Esophagus (tissue), 2 donors: ENCODE data around the gene ZER1. TPM values are rescaled to one million over a fixed set of nuclear protein-coding genes. Genes with fewer than 3 reads are reported as not detected.

ENCODE experiments used
- H3K27ac ChIP-seq, 2 donors: one replicate each; pipeline ENCODE4 v1.5.1; 2013; ENCODE audit warnings: low read depth in 2 of 2, mild to moderate bottlenecking in 2 of 2, inconsistent platforms in 1 of 2, low read length in 1 of 2, moderate library complexity in 1 of 2
- H3K27me3 ChIP-seq, 2 donors: one replicate each; pipeline ENCODE4 v1.6.1; 2013; ENCODE audit warnings: low read length in 2 of 2, control low read depth in 1 of 2, mild to moderate bottlenecking in 1 of 2; ENCODE audit not compliant: insufficient read depth in 2 of 2, control insufficient read depth in 1 of 2
- H3K36me3 ChIP-seq, 2 donors: one replicate each; pipeline ENCODE4 v1.6.1; 2013; ENCODE audit warnings: low read length in 1 of 2; ENCODE audit not compliant: control insufficient read depth in 2 of 2, insufficient read depth in 2 of 2
- H3K4me1 ChIP-seq, 2 donors: one replicate each; pipeline ENCODE4 v1.6.1; 2013; ENCODE audit warnings: low read length in 1 of 2; ENCODE audit not compliant: control insufficient read depth in 2 of 2, insufficient read depth in 2 of 2
- H3K4me3 ChIP-seq, 2 donors: one replicate each; pipeline ENCODE4 v1.5.1; 2013; ENCODE audit warnings: low read length in 2 of 2, mild to moderate bottlenecking in 2 of 2, low read depth in 1 of 2, moderate library complexity in 1 of 2
- H3K9me3 ChIP-seq, 2 donors: one replicate each; pipeline ENCODE4 v1.6.1; 2013; ENCODE audit warnings: mild to moderate bottlenecking in 2 of 2, low read depth in 1 of 2, low read length in 1 of 2, moderate library complexity in 1 of 2; ENCODE audit not compliant: control insufficient read depth in 2 of 2, insufficient read depth in 1 of 2
- whole genome bisulfite sequencing, 2 donors: extraction: QIAGEN DNeasy Blood & Tissue Kit; methylation state at CpG; one replicate each; pipeline ENCODE4 v1.1.7; 2013; 5-methylcytosine and 5-hydroxymethylcytosine counted together
- polyA plus RNA-seq, 2 donors: library from polyadenylated mRNA; stranded (reverse); fragments of 200-250 nt; gene quantifications; one replicate each; pipeline ENCODE4 v1.2.3, GENCODE V29; 2013
- donor health status: healthy with polysubstance abuse.
- donor health status: Bipolar disorder and iron deficiency.

Gene ZER1
- polyA plus RNA-seq, 2 donors: 15.1 to 16.8 TPM

DNA sequence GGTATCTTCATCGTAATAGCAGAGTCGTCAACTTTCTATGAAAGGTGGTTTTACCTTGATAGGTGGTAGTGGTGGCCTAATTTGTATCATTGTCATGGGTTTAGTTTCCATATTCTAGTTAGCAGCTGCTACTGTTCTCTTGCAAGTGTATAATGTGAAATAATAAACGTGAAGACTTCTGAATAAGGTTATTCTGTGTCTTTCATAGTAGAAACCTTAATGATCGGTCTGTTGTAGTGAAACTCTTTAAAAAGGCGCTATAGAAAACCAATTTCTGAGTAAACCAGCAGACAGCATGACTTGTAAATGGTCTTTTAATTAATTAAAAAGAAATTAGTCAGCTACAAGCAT lies 81.1 kb downstream of the ZER1 start:
- Histone ChIP-seq H3K27ac (peak overlapping the region; percentile 80 to 99), H3K4me3 (peak overlapping the region; percentile 86 to 91), H3K4me1 (peaks cover 2 to 6% of the 10 kb centered on the region in 2 donors), H3K36me3 (peaks cover 4 to 5% of the 10 kb centered on the region in 2 donors), H3K27me3 (no peaks in the 10 kb centered on the region), H3K9me3 (no peaks in the 10 kb centered on the region)
- 5 to 6% methylated on average over 5 of the region's 5 CpGs for WGBS, 2 donors

DNA sequence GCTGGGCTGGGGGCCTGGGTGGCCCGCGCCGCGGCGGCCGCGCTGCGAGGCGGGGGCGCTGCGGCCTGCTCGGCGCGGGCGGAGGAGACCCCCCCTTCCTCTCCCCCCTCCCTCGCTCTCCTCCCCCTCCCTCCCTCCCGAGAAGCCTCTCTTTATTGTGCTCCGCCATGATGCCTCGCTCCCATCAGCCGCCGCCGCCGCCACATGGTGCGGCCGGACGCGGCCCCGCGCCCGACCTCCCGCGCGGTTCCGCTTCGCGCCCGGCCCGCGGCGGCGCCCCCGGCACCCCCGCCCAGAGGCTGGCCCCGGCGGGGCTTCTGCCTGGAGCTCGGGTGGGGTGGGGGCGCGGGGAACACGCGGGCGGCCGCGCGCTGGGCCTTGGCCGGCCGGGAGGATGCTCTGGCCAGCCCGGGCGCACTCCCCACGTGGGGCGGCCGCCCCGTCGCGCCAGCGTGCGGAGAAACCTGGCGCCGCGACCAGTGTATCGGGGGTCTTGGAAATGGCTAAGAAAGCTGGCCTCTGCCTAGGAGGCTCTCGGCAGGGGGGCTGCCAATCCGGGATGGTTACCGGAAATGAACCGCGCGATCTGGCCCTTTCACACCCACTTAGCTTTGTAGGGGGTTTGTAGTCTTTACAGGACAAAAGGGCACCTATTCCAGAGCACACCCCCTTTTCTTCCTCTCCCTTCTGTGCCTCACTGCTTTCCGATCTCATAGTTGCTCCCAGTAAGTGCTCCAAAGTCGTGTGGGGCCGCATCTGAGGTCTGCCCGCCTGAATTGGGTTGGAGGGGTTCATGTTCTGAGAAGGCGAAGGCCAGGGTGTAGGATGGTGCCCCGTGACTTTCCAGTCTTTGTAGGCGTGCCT lies 81.7 kb downstream of the ZER1 start:
- WGBS, 2 donors: 0 to 1% methylated on average over 55 to 83 of the region's 83 CpGs
- H3K27ac ChIP-seq: peak overlapping the region; percentile 80 to 99
- H3K4me3 ChIP-seq: peak overlapping the region; percentile 86 to 91
- H3K4me1 ChIP-seq: peaks cover 2 to 11% of the 10 kb centered on the region in 2 donors
- H3K27me3 ChIP-seq: no peaks in the 10 kb centered on the region
- no peaks in the 10 kb centered on the region for H3K9me3 ChIP-seq
- H3K36me3 ChIP-seq: peaks cover 4 to 5% of the 10 kb centered on the region in 2 donors

- Histone ChIP-seq H3K27me3 (no peaks in the 10 kb centered on the region), H3K9me3 (no peaks in the 10 kb centered on the region), H3K36me3 (peaks cover 3 to 4% of the 10 kb centered on the region in 2 donors), H3K4me1 (peaks cover 2 to 13% of the 10 kb centered on the region in 2 donors), H3K27ac (peak overlapping the region; percentile 93 to 99), H3K4me3 (peak overlapping the region; percentile 86 to 91)
- WGBS, 2 donors: 1 to 2% methylated on average over 9 to 80 of the region's 80 CpGs
These were observed 82.4 kb downstream of the ZER1 start for GRCh38 chr9:128689293-128689774.

GRCh38 chr9:128688501-128689292 lies 83.0 kb downstream of the ZER1 start, which contains the start of gene SET:
Gene SET (plus strand): TSS chr9:128689222. CDS start chr9:128689583, 361 bp downstream.
- WGBS, 2 donors: 1 to 2% methylated on average over 57 to 93 of the region's 93 CpGs

GRCh38 chr9:128687453-128687852 lies 84.3 kb downstream of the ZER1 start:
- Histone ChIP-seq H3K9me3 (no peaks in the 10 kb centered on the region), H3K27me3 (no peaks in the 10 kb centered on the region), H3K4me3 (no peak overlapping the region), H3K36me3 (peaks cover 2 to 4% of the 10 kb centered on the region in 2 donors), H3K4me1 (peaks cover 2 to 13% of the 10 kb centered on the region in 2 donors), H3K27ac (no peak overlapping the region)
- WGBS, 2 donors: 91 to 93% methylated on average over 4 of the region's 4 CpGs

More at GRCh38 chr9:128688501-128689292, 83.0 kb downstream of the ZER1 start, which contains the start of gene SET:
- Histone ChIP-seq H3K36me3 (peaks cover 2 to 4% of the 10 kb centered on the region in 2 donors), H3K4me3 (peak within 1 kb of the TSS; percentile 86 to 91), H3K27me3 (no peaks in the 10 kb centered on the region), H3K4me1 (peaks cover 2 to 13% of the 10 kb centered on the region in 2 donors), H3K27ac (peak within 1 kb of the TSS; percentile 98 to 99), H3K9me3 (no peaks in the 10 kb centered on the region)

DNA sequence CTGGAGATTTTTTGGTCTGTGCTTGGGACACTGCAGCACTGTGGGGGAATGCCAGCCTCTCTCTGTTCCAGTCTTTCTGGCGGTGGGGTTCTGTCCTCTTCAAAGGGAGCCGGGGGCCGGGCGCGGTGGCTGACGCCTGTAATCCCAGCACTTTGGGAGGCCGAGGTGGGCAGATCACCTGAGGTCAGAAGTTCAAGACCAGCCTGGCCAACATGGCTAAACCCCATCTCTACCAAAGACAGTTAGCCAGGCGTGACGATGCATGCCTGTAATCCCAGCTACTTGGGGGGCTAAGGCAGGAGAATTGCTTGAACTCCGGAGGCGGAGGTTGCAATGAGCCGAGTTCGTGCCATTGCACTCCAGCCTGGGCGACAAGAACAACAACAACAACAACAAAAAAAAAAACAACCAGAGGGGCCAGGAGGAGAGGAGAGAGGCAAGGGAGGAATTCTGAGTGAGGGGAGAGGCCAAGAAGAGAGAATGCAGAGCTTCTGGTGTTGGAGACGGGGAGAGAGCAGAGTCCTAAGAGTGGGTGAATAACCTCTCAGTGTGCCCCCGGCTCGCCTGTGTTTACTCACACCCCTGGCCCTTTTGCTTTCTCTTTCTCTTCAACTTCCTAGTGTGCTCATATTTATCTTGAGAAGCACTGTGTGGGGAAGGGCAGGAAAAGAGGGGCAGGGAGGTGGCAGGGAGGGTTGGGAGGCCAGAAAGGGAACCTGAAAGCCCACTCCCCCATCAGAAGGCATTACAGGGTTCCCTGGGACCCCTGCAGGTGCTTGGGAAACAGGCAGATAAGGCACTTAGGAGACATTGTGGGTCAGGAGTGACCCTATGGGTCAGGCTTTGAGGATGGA lies 85.9 kb downstream of the ZER1 start:
- Histone ChIP-seq H3K27me3 (no peaks in the 10 kb centered on the region), H3K4me3 (peak overlapping the region; percentile 3 to 18), H3K9me3 (no peaks in the 10 kb centered on the region), H3K27ac (peak overlapping the region; percentile 97), H3K4me1 (peaks cover 2 to 13% of the 10 kb centered on the region in 2 donors), H3K36me3 (no peaks in the 10 kb centered on the region)
- WGBS, 2 donors: 56 to 57% methylated on average over 17 of the region's 17 CpGs

DNA sequence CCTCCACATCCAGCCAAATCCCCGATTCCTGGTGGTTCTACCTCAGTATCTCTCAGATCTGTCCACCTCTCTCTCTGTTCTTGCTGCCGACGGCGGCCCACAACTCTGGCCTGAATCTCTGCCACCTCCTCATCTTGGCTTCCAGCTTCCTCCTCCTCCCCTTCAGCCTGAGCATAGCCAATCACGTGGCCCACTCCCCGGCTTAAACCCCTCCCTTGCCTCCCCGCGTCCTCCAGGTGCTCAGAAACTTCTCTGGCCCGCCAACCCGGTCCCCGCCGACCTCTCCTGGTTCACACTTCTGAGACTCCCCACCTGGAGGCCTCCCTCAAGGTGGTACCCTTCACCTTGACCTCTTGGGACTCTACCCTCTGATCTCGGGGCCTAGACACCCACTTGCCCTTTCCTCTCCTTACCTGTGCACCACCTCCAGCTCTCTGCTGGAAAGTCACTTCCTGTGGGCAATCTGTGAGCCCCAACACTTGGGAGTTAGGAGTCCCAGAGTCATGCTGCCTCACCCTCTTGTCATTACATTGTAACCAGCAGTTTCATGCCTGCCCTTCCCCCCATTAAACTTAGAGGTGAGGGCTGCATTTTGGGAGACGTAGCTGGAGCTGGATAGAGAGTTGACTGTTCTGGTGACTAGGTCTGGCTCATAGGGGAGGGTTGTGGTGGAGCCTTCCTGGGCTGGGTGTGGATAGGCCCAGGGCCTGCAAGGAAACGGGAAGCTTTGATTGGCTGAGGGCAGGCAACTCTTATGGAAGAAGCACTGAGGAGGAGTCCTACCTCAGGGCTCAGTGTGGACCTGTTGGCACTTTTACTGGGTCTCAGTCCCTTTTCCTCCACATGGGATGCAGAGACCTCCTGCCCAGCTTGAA lies 87.2 kb downstream of the ZER1 start:
- Histone ChIP-seq H3K36me3 (no peaks in the 10 kb centered on the region), H3K9me3 (no peaks in the 10 kb centered on the region), H3K27me3 (no peaks in the 10 kb centered on the region), H3K4me3 (peak overlapping the region; percentile 64 to 70), H3K4me1 (peaks cover 2 to 13% of the 10 kb centered on the region in 2 donors), H3K27ac (peak overlapping the region; percentile 97)
- 6 to 8% methylated on average over 15 of the region's 15 CpGs for WGBS, 2 donors

DNA sequence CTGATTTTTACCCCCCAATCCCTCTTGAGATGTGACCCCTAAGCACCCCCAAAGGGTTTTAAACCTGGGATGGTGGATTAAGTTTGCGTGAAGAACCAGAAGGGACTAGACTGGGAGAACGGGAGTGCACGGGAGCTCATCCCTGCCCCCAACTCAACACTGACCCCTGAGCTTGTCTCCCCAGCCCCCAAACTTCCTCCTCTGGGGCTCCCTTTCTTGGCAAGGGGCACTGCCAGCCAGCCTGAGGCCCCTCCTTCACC lies 87.7 kb downstream of the ZER1 start:
- Histone ChIP-seq H3K27me3 (no peaks in the 10 kb centered on the region), H3K9me3 (no peaks in the 10 kb centered on the region), H3K4me1 (peaks cover 2 to 13% of the 10 kb centered on the region in 2 donors), H3K4me3 (peak overlapping the region; percentile 64 to 70), H3K27ac (peak overlapping the region; percentile 97), H3K36me3 (no peaks in the 10 kb centered on the region)
- WGBS, 2 donors: 0% methylated on average over 3 of the region's 3 CpGs
